HG03045 (cell line): Measurements from ENCODE around the gene SYNDIG1L.

Experiments
- ATAC-seq: cut with Tn5 transposase; IDR thresholded peaks from one replicate; pipeline ENCODE4 v1.9.1; 2021; ENCODE audit warnings: mild to moderate bottlenecking, moderate library complexity; ENCODE audit not compliant: unreplicated experiment

SYNDIG1L gene

GRCh38 chr14:74434294-74434693 is 8.3 kb upstream of the SYNDIG1L start:
- no peak for ATAC-seq

- ATAC-seq, result no peak
Observed at GRCh38 chr14:74429991-74430390, 4.0 kb upstream of the SYNDIG1L start.

DNA sequence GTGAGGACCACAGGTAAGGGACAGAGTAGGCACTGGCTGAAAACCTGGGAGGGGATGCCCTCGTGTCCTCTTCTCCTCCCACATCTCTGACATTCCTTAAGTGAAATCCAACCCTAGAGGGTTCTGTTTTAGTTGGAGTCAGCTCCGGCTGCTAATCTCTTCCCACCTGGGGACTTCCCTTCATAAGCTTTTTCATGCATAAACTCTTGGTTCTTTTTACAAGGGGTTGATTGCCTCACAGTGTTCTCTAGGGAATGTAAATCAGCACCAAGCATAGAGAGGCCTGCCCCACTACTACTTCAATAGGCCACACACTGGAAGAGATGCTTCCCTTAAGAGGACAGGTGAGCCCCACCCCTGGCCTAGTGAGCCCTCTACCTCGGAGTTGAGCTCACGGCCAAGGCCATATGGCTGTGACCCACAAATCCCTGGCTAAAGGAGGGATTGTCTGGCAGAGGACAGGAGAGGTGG is 3.2 kb upstream of the SYNDIG1L start:
- no peak for ATAC-seq

GRCh38 chr14:74427651-74428050 is 1.6 kb upstream of the SYNDIG1L start:
- ATAC-seq, result no peak

DNA sequence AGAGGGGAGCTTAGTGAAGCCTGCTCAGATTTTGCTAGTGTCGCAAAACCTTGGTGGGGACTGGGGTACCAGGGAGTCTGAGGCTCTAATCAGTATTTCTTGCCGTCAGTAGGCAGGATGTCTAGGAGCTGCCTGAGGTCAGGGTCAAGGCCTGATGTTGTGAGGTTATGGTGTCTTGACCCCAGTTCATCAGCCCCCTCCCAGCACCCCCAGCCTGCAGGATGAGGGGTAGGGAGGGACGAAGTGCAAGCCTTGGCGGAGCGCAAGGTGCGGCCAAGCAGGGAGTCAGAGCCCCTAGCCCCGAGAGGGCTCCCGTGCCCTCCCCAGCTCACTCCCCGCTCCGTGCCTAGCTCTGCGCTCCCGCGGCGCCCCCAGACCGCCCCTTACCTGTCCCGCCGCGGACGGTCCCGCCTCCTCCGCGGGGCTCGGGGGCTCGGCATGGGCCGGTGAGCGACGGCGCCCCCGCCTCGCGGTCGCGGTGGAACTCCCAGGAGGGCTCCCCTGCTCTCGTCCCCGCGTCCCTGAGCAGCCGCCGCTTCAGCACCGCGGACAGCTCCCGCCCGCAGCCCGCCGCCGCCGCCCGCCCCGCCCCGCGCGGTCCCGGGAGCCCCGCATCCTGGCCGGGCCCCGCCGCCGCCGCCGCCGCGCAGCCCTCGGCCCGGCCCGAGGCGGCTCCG is 347 bp downstream of the SYNDIG1L start:
- no peak for ATAC-seq

DNA sequence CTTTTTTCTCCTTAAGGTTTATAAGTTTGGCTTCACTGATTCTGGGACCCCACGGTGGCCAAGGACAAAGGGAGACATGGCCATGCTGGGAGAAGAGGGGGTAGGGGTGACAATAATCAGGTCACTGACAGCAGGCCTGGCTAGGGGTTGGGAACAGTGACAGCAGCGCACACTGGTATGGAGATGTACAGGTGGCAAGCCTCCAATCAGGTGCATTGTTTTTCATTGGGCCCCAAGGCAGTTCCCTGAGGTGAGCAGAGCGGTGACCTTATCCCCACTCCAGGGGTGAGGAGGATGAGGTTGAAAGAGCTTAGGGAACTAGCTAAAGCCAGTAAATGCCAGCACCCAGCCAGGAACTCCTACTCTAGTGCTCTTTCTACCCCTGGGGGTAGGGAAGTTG is 1.4 kb downstream of the SYNDIG1L start:
- no peak for ATAC-seq

DNA sequence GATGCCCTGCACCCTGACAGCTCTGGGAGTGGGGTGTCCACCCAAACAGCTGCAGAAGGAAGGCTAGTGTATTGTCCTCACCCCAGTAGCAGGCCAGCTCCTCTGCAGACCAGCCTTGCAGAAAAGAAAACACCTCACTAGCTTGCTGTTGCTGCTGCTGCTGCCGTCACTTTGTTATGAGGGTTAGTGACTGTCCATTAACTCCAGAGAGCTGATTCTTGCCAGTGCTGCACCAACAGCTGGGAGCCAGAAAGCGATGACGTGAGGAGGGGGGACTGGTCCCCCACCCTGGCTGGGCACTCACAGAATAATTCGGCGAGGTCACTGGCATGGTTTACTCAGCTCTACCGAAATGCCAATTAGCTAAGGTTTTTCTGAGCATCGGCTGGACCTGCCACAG is 2.8 kb downstream of the SYNDIG1L start:
- no peak for ATAC-seq

DNA sequence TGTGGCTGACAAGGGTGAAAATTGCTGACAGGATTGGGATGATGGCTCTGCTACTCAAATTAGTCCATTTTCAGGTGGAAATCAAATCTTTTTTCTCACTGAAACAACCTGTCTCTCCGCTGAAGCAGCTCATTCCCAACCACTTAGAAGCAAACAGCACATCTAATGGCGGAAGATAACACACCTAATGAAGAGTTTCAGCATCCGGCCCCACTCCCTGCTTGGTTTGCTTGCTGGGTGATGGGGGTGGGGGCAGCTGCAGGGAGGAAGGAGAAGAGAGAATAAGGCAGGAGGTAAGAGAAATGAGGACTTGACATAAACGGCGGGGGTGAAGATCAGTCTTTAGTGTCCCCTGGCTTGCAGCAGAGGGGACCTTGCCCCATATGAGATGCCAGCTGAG is 4.0 kb downstream of the SYNDIG1L start:
- ATAC-seq, result no peak

DNA sequence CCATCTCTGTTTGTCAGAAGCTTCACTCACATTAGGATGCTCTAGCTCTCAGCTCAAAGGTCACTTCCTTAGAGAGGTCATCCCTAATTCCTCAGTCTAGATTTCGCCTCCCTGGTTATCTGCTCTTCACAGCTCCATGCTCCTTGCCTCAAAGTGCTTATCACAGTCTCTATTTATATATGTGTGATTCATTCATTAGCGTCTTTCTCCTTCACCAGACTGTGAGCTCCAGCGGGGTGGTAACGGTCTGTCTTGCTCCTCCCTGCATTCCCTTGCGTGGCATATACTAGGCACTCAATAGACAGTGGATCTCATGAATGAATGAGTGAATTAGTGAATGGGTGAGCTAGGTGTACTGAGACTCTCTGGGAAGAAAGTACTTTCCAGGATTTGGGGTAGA is 6.9 kb downstream of the SYNDIG1L start:
- ATAC-seq, result no peak

- ATAC-seq, result no peak
Observed at GRCh38 chr14:74418031-74418430, 8.0 kb downstream of the SYNDIG1L start.

DNA sequence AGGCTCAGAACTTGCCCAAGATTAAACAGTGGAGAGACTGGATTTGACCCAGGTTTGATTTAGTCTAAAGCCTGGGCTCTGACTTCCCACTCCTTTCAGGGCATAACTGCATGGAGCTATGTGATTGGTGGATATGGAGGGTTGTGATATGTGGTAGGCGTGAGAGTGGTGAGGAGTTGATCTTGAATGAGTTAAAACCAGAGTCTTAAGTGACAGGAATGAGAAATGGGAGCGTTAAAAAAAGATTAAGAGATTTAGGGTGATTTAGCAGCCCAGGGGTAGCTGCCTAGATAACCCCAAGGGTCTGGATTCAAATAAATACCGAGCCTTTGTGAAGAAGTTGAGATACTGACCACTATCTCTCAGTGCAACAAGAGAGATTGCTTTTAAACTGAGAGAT is 8.4 kb downstream of the SYNDIG1L start:
- ATAC-seq, result no peak

GRCh38 chr14:74417201-74417600 is 8.8 kb downstream of the SYNDIG1L start:
- ATAC-seq, result no peak

DNA sequence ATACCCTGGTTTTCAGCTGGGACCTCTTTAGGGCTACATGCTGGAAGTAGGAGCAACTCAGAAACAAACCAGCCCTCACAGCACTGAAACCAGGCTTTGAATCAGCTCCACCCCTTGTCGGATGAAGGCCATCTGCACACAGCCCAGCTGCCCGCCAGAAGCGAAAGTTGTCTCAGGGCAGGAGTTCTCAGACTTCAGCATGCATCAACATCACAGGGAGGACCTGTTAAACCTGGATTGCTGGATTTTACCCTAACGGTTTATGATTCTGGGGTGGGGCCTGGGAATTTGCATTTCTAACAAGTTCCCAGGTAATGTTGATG is 10.9 kb downstream of the SYNDIG1L start:
- no peak for ATAC-seq

DNA sequence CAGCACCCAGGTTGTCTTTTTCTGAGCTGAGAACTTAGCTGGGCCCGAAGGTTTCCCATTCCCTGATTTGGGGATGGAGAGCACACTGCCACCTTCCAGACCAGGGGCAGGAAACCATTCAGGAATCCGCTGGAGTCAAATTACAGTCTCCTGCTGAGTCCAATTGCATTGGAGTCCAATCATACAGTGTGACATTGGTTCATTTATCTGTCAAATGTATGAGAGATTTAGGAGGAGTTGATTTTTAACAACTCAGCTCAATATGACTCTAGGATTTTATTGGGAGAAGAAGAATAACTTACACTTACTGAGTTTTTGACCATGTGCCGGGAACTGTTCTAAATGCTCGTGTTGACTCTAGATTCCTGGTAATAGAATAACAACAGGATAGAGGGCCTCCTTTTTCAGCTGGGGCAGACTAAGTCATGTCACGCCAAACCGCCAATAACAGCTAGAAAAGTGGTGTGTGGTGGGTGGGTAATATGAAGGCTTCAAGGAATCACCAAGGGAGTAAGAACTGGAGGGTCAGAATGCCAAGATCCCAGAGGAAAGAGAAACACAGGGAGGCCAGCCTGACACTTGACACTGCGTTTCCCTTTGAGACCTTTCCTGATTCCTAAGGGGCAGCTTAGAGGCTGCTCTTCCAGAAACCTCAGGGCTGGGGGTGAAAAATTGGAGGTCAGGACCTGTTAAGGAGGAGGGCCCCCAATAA is 11.5 kb downstream of the SYNDIG1L start:
- no peak for ATAC-seq

- no peak for ATAC-seq
Observed at GRCh38 chr14:74413627-74414026, 12.4 kb downstream of the SYNDIG1L start.

DNA sequence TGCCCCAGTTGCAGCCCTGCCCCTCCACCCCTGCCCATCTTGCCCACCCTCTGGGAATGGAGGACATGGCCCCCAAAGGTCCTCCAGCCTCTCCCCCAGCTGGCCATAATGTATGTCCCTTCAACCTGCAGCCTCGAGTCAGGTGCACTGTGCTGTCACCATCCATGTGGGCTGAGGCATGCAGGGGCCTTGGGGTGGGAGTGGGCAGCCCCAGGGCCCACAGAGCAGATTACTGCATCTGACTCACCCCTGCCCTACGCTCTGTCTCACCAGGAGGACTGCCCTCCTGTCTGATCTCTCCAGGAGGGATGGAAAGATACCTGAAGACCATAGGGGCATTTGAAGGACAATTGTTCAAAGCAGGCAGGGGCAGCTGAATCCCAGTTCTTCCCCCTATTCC is 13.3 kb downstream of the SYNDIG1L start:
- ATAC-seq, result no peak

- ATAC-seq, result no peak
Observed at GRCh38 chr14:74411671-74412070, 14.3 kb downstream of the SYNDIG1L start.

GRCh38 chr14:74409441-74409840 is 16.6 kb downstream of the SYNDIG1L start:
- no peak for ATAC-seq

DNA sequence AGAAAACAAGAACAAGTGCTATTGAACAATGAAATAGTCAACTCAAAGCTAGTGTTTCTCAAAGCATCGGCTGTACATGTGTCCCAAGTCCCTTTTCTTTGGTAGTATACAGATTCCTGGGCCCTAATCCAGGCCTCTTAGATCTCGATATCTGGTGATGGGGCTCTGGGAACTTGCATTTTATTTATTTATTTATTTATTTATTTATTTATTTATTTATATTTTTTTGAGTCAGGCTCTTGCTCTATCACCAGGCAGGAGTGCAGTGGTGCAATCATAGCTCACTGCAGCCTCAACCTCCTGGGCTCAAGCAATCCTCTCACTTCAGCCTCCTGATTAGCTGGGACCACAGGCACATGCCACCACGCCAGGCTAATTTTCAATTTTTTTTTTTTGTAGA is 17.1 kb downstream of the SYNDIG1L start:
- no peak for ATAC-seq

DNA sequence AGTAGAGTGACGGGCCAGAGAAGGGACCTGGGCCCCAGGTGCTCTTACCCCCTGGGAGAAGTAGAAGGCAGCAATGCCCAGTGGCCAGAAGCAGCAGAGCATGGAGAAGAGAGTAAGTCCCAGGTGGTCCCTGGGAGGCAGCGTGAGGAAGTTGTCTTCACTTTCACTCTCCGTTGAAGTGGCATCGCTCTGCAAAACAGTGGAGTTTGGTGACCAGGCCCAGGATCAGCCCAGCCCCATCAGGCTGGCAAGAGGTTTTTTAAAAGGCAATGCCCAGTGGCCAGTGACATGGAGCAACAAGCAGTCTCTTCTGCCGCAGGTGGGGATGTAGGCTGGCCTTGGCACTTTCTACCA is 18.2 kb downstream of the SYNDIG1L start:
- no peak for ATAC-seq

- ATAC-seq, result no peak
Observed at GRCh38 chr14:74407021-74407800, 18.8 kb downstream of the SYNDIG1L start.

GRCh38 chr14:74405663-74406062 is 20.3 kb downstream of the SYNDIG1L start:
- no peak for ATAC-seq
